ENCODE results near the gene CHCHD3. TPM values are rescaled to one million over a fixed set of nuclear protein-coding genes. Genes with fewer than 3 reads are reported as not detected.

CHCHD3 gene
- total RNA-seq, 1 experiment from 2014 or later = 100 TPM

DNA sequence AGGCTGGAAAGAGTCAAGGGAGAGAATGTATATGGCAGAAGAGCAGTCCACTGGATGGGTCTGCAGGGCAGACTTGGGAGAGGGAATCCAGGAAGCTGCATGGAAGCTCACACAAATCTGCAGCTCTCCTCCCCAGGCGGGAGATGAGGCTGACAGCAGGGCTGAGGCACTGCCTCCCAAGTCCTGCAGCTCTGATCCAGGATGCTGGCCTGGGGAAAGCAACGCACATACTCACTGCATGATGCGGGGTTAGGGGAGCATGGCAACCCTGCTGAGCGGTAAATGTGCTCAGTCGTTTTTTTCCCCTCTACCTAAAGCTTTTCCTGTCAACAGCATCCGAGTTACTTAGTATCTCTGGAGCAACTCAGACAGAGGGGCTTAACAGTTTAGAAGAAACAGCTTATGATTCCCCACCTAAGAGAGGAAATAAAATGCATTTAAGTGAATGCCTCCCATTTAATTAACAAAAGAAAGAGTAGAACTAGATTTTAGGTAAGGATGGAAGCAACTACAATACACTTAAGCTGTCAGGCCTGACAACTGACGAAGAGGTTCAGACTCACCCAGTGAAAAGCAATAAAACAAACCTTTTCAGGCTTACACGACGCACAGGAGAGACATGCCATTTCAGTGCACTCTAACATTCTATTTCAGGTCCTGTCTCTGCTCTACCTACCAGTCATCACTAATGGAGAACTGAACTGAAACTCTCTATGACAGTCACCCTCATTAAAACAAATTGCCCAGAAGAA lies 37.0 kb downstream of the CHCHD3 start:
- peaks cover 38% of the 10 kb centered on the region for H3K79me2 ChIP-seq (ENCODE audit: low read depth)
- H3K4me3 ChIP-seq = no peak overlapping the region
- H3K9me3 ChIP-seq (ENCODE audit: insufficient read depth, low read depth) = no peaks in the 10 kb centered on the region
- H3K4me1 ChIP-seq (replicated peaks; ENCODE audit: insufficient read depth) = no peaks in the 10 kb centered on the region
- intact Hi-C loops (cut with micrococcal nuclease; ENCODE audit: unreplicated experiment) = no loop called here
- no peaks in the 10 kb centered on the region for H3K9me2 ChIP-seq (ENCODE audit: insufficient read depth)
- ChIA-PET CTCF (no interaction called here), POLR2A (ENCODE audit: unreplicated experiment) (no interaction called here)
- H3K27me3 ChIP-seq (ENCODE audit: insufficient read depth, low read depth) = no peaks in the 10 kb centered on the region
- no peak overlapping the region for H3K4me2 ChIP-seq
- H3K36me3 ChIP-seq (ENCODE audit: low read depth) = peaks cover 3% of the 10 kb centered on the region; the same call in 1 of the 2 replicates
- DNase-seq = no peak
- no peak overlapping the region for H2AFZ ChIP-seq
- no peak overlapping the region for H3K27ac ChIP-seq
- H3F3A ChIP-seq (ENCODE audit: insufficient read depth, low read depth) = no peaks in the 10 kb centered on the region
- H4K20me1 ChIP-seq (ENCODE audit: insufficient read depth) = peaks cover 24% of the 10 kb centered on the region
- BruUV-seq (replicated peaks) = no TSS peak
- TF ChIP-seq, protein P1, sequence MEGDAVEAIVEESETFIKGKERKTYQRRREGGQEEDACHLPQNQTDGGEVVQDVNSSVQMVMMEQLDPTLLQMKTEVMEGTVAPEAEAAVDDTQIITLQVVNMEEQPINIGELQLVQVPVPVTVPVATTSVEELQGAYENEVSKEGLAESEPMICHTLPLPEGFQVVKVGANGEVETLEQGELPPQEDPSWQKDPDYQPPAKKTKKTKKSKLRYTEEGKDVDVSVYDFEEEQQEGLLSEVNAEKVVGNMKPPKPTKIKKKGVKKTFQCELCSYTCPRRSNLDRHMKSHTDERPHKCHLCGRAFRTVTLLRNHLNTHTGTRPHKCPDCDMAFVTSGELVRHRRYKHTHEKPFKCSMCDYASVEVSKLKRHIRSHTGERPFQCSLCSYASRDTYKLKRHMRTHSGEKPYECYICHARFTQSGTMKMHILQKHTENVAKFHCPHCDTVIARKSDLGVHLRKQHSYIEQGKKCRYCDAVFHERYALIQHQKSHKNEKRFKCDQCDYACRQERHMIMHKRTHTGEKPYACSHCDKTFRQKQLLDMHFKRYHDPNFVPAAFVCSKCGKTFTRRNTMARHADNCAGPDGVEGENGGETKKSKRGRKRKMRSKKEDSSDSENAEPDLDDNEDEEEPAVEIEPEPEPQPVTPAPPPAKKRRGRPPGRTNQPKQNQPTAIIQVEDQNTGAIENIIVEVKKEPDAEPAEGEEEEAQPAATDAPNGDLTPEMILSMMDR (conservative IDR thresholded peaks at IDR 0.05) = no peak
- TF ChIP-seq EZH2 (IDR thresholded peaks at IDR 0.05; ENCODE audit: low read depth) = no peak

DNA sequence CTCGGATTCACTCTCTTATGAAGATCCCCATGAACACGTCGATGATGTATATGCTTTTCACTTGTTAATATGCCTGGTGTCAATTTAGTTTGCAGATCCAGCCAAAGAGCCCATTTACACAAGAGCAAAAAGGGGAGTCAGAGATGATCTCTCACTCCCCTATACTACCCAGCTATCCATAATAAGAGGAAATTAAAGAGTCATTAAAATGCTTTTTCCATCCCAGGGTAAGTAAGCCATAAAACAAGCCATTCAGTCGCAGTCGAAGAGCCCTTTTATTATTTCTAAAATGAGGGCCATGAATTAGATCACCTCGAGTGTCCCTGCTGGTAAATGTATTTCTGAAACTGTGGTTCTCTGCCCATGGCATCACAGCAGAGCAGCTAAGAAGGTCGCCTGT lies 41.2 kb downstream of the CHCHD3 start:
- Histone ChIP-seq H3K27ac (no peak overlapping the region), H4K20me1 (ENCODE audit: insufficient read depth) (peaks cover 15% of the 10 kb centered on the region; the same call in 1 of the 2 replicates), H2AFZ (no peak overlapping the region), H3K9me3 (ENCODE audit: insufficient read depth, low read depth) (no peaks in the 10 kb centered on the region), H3K9me2 (ENCODE audit: insufficient read depth) (no peaks in the 10 kb centered on the region), H3K4me2 (no peak overlapping the region), H3F3A (ENCODE audit: insufficient read depth, low read depth) (no peaks in the 10 kb centered on the region), H3K4me1 (replicated peaks; ENCODE audit: insufficient read depth) (no peaks in the 10 kb centered on the region), H3K27me3 (ENCODE audit: insufficient read depth, low read depth) (no peaks in the 10 kb centered on the region), H3K36me3 (ENCODE audit: low read depth) (peaks cover under 1% of the 10 kb centered on the region; the same call in 1 of the 2 replicates), H3K79me2 (ENCODE audit: low read depth) (peaks cover 23% of the 10 kb centered on the region; the same call in 1 of the 2 replicates), H3K4me3 (no peak overlapping the region)
- no TSS peak for BruUV-seq (replicated peaks)
- CTCF ChIA-PET = no interaction called here
- TF ChIP-seq, protein P1 (conservative IDR thresholded peaks at IDR 0.05) = no peak
- TF ChIP-seq EZH2 (IDR thresholded peaks at IDR 0.05; ENCODE audit: low read depth) = no peak
- POLR2A ChIA-PET (ENCODE audit: unreplicated experiment) = no interaction called here
- no peak for DNase-seq
- intact Hi-C loops (cut with micrococcal nuclease; ENCODE audit: unreplicated experiment) = no loop called here

- H3K9me2 ChIP-seq (ENCODE audit: insufficient read depth) = no peaks in the 10 kb centered on the region
- H3K27ac ChIP-seq = no peak overlapping the region
- no peak overlapping the region for H3K4me2 ChIP-seq
- H4K20me1 ChIP-seq (ENCODE audit: insufficient read depth) = peaks cover 15% of the 10 kb centered on the region; the same call in 1 of the 2 replicates
- TF ChIP-seq, protein P1 (conservative IDR thresholded peaks at IDR 0.05) = no peak
- no peak for TF ChIP-seq EZH2 (IDR thresholded peaks at IDR 0.05; ENCODE audit: low read depth)
- ChIA-PET POLR2A (ENCODE audit: unreplicated experiment) (no interaction called here), CTCF (no interaction called here)
- no peak for DNase-seq
- no peaks in the 10 kb centered on the region for H3K36me3 ChIP-seq (ENCODE audit: low read depth)
- no peaks in the 10 kb centered on the region for H3K9me3 ChIP-seq (ENCODE audit: insufficient read depth, low read depth)
- no peak overlapping the region for H3K4me3 ChIP-seq
- intact Hi-C loops (cut with micrococcal nuclease; ENCODE audit: unreplicated experiment) = no loop called here
- H3K4me1 ChIP-seq (replicated peaks; ENCODE audit: insufficient read depth) = no peaks in the 10 kb centered on the region
- no peaks in the 10 kb centered on the region for H3K27me3 ChIP-seq (ENCODE audit: insufficient read depth, low read depth)
- H2AFZ ChIP-seq = no peak overlapping the region
- BruUV-seq (replicated peaks) = no TSS peak
- no peaks in the 10 kb centered on the region for H3F3A ChIP-seq (ENCODE audit: insufficient read depth, low read depth)
- H3K79me2 ChIP-seq (ENCODE audit: low read depth) = peaks cover 23% of the 10 kb centered on the region; the same call in 1 of the 2 replicates
Measured at GRCh38 chr7:133040178-133040577, 41.7 kb downstream of the CHCHD3 start.

Measured in PC-9 (cell line).